GM06990 (cell line): ENCODE measurements around the gene PRRT2.

Experiments
- DNase-seq: peaks from one replicate; pipeline ENCODE4 v3.0.0-alpha.2; 2011; ENCODE audit not compliant: insufficient read length; ENCODE audit errors: extremely low read depth
- H3K27me3 ChIP-seq: replicated peaks from 2 replicates; pipeline ENCODE4 v1.6.0; 2011; ENCODE audit warnings: low read length; ENCODE audit not compliant: control insufficient read depth, insufficient read depth
- H3K36me3 ChIP-seq: 2 replicates; pipeline ENCODE4 v1.5.1; 2011; ENCODE audit warnings: low read length; ENCODE audit not compliant: control insufficient read depth, insufficient read depth
- H3K4me3 ChIP-seq: replicated peaks from 2 replicates; pipeline ENCODE4 v1.5.1; 2011; ENCODE audit warnings: low read depth, mild to moderate bottlenecking, control low read depth, low read length
- TF ChIP-seq, protein P1 (sequence below): IDR thresholded peaks from 2 replicates; pipeline ENCODE4 v1.5.1; 2011; ENCODE audit warnings: low read length, control low read depth, mild to moderate bottlenecking, inconsistent platforms; ENCODE audit not compliant: insufficient read depth, poor library complexity, severe bottlenecking

Gene PRRT2

DNA sequence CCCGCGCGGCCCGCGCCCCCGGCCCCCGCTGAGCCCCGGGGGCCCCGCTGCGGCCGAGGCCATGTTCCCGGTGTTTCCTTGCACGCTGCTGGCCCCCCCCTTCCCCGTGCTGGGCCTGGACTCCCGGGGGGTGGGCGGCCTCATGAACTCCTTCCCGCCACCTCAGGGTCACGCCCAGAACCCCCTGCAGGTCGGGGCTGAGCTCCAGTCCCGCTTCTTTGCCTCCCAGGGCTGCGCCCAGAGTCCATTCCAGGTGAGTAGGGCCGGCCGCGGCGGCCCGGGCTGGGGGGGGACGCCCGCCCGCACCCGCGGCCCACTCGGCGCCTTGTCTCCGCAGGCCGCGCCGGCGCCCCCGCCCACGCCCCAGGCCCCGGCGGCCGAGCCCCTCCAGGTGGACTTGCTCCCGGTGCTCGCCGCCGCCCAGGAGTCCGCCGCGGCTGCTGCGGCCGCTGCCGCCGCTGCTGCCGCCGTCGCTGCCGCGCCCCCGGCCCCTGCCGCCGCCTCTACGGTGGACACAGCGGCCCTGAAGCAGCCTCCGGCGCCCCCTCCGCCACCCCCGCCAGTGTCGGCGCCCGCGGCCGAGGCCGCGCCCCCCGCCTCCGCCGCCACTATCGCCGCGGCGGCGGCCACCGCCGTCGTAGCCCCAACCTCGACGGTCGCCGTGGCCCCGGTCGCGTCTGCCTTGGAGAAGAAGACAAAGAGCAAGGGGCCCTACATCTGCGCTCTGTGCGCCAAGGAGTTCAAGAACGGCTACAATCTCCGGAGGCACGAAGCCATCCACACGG, 5.2 kb upstream of the PRRT2 start:
- DNase-seq, result peak; percentile 58
- TF ChIP-seq, protein P1, sequence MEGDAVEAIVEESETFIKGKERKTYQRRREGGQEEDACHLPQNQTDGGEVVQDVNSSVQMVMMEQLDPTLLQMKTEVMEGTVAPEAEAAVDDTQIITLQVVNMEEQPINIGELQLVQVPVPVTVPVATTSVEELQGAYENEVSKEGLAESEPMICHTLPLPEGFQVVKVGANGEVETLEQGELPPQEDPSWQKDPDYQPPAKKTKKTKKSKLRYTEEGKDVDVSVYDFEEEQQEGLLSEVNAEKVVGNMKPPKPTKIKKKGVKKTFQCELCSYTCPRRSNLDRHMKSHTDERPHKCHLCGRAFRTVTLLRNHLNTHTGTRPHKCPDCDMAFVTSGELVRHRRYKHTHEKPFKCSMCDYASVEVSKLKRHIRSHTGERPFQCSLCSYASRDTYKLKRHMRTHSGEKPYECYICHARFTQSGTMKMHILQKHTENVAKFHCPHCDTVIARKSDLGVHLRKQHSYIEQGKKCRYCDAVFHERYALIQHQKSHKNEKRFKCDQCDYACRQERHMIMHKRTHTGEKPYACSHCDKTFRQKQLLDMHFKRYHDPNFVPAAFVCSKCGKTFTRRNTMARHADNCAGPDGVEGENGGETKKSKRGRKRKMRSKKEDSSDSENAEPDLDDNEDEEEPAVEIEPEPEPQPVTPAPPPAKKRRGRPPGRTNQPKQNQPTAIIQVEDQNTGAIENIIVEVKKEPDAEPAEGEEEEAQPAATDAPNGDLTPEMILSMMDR, result no peak
- no peaks in the 10 kb centered on the region for H3K27me3 ChIP-seq
- peak overlapping the region; percentile 86 for H3K4me3 ChIP-seq
- peaks cover 16% of the 10 kb centered on the region for H3K36me3 ChIP-seq

DNA sequence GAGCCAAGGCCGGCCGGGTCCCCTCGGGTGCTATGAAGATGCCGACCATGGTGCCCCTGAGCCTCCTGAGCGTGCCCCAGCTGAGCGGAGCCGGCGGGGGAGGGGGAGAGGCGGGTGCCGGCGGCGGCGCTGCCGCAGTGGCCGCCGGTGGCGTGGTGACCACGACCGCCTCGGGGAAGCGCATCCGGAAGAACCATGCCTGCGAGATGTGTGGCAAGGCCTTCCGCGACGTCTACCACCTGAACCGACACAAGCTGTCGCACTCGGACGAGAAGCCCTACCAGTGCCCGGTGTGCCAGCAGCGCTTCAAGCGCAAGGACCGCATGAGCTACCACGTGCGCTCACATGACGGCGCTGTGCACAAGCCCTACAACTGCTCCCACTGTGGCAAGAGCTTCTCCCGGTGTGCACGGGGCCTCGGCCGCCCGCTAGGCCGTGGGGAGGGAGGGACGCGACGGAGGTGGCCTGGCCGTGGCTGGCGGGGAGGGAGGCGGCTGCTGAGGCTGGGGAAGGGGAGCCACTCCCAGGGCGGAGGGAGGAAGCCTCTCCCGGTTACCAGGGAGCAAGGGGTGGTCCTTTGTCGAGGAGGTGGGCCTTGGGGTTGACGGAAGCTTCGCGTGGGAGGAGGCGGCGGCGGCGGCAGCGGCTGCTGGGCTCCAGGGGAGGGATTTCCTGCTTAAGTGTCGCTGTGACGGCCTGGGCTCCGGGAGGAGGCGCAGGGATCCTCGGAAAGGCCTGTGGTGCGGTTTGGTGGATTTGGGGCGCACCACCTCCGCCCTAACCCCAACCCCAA, 4.4 kb upstream of the PRRT2 start:
- Histone ChIP-seq H3K27me3 (no peaks in the 10 kb centered on the region), H3K36me3 (peaks cover 15% of the 10 kb centered on the region), H3K4me3 (peak overlapping the region; percentile 86)
- TF ChIP-seq, protein P1, result peak; percentile 68
- peak; percentile 91 for DNase-seq

DNA sequence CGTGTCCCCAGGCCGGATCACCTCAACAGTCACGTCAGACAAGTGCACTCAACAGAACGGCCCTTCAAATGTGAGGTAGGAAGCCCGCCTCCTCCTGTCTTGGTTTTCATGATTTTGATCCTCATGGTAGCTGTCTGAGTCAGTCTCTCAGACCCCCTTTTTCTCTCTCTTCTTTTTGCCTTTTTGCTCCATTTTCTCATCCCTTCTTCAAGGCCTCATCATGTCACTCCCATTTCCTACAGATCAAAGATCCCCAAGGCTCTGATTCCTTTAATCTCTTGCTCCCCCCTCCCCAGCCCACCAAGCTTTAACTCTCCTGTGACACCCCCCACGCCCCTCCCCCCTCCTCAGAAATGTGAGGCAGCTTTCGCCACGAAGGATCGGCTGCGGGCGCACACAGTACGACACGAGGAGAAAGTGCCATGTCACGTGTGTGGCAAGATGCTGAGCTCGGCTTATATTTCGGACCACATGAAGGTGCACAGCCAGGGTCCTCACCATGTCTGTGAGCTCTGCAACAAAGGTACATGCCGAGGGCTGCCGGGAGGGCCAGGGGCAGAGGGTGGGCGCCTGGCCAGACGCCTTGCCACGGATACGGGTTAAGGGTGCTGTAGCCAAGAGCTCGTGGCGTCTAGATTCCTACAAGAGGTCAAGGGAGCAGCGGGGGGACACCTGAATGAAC, 3.6 kb upstream of the PRRT2 start:
- H3K27me3 ChIP-seq, result no peaks in the 10 kb centered on the region
- TF ChIP-seq, protein P1, result no peak
- H3K4me3 ChIP-seq, result peak overlapping the region; percentile 86
- DNase-seq, result no peak
- peaks cover 15% of the 10 kb centered on the region for H3K36me3 ChIP-seq

DNA sequence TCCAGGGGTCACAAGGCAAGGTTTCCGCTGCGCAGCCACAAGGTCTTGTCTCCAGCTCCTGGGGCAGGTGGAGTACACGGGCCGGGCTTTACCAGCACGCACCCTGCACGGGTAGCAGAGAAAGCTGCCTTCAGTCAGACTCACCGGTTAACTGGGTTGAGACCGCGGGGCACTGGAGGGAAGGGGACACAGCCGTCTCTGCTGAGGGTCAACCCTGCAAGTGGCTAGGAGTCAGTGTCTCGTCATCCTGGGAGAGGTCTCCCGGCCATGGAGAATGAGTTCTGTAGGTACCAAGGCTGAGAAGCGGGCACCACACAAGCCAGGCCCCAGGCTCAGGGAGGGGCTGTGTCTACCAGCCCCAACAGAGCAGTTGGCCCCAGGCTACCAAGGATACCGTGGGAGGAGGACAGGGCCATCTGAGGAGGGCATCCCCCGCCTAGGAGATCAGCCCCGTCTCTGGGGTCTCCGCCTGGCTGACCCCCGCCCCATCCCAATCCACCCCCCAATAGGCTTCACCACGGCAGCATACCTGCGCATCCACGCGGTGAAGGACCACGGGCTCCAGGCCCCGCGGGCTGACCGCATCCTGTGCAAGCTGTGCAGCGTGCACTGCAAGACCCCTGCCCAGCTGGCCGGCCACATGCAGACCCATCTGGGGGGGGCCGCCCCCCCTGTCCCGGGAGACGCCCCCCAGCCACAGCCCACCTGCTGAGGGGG, 2.8 kb upstream of the PRRT2 start:
- DNase-seq, result no peak
- H3K4me3 ChIP-seq, result peak overlapping the region; percentile 86
- H3K27me3 ChIP-seq, result no peaks in the 10 kb centered on the region
- peaks cover 15% of the 10 kb centered on the region for H3K36me3 ChIP-seq
- TF ChIP-seq, protein P1, result no peak
